Stimulated activated CD8-positive, alpha-beta memory T cell treated with anti-CD3 and anti-CD28 coated beads, Interleukin-15, amount 100 ng/mL, for 48 hours (primary cell): ENCODE results near the gene SCD.
"Not testable (repeated sequence)": the region's sequence is repeated elsewhere in the genome, so short reads cannot be mapped to it uniquely, and the experiment has no call there.

Source experiments
- DNase-seq, 2 donors: peaks; one replicate each; pipeline ENCODE4 v3.0.0-alpha.2; 2020; ENCODE audit warnings: low read depth in 2 of 2

The SCD gene

GRCh38 chr10:100346765-100347567 is at the start of gene SCD:
Gene SCD, plus strand, starts transcription at chr10:100347233. Its CDS starts 272 bp downstream, at chr10:100347505.
- peak; percentile 82 to 84 for DNase-seq

DNA sequence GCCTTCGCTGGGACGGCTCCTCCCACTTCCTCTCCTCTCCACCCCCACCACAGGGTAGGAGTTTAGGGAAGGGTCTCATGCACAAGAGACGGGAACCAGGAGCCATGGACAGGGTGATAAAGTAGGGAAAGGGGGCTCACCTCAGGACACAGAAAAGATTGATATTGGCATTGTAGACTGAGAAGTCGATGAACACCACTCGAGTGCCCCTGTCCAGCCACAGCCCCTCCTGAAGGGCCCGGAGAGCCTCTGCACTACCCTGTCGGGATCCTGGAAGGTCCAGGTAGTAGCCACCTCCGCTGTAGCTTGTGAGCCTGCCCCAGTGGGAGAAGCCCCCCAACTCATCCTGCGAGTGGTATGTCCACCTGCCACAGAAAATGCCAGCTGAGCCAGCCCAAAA is 49.8 kb upstream of the SCD start:
- no peak for DNase-seq

GRCh38 chr10:100301123-100301522 is 45.9 kb upstream of the SCD start:
- not testable (repeated sequence) for DNase-seq

DNA sequence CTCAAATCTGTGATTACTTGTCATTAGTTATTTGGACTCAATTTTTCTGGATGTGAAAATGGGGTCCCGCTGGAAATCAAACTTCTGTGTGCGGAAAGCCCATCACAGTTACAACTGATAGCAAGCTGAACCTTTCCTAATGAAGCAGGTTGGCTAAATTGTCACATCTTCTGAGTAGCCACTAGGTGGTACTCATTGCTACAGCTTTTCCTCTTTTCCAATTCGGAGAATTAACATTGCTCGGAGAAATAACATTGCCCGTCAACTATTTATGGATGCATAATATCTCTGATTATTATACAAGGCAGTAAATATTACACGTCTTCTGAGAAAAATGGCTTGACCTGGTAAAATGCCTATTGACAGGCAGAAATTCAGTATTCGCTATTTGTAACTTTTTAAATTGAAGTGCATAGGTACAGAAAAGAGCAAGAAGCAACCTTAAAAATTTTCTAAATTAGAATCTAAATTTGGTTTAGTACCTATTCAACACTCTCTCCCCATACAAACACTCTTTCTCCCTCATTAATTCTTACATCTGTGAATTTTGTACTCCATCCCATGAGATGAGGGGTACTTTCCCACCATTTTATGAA is 43.2 kb upstream of the SCD start:
- DNase-seq = no peak

DNA sequence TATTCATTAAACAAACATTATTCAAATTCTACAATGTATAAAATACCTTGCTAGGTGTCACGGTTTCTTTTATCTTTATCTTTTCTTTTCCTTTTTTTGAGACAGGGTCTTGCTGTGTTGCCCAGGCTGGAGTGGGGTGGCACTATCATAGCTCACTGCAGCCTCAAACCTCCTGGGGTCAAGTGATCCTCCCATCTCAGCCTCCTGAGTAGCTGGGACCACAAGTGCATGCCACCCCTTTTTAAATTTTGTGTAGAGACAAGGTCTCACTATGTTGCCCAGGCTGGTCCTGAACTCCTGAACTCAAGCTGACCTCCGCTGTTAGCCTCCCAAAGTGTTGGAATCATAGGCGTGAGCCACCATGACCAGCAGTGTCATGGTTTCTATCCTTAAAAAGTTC is 42.6 kb upstream of the SCD start:
- no peak for DNase-seq

GRCh38 chr10:100306861-100307260 is 40.2 kb upstream of the SCD start:
- no peak for DNase-seq

- no peak for DNase-seq
Measured at GRCh38 chr10:100307684-100308083, 39.3 kb upstream of the SCD start.

DNA sequence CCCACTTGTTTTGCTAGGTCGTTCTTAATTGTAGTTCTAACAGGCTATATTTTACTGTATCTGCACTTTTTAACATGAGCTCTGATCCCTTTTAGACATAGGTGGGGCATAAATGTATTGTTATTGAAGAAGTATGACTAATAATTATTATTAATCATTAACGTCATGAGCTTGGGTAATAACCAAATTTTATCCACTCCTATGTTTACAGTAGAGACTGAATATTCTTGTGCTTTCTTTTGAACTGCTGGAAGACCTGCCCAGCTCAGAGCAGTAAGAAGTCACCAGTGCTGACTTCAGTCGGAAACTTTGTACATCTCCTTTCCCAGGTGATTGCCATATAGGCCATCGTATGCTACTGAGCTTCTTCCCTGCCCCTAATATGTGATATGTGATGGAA is 35.7 kb upstream of the SCD start:
- no peak for DNase-seq

GRCh38 chr10:100315615-100316014 is 31.4 kb upstream of the SCD start:
- no peak for DNase-seq

- DNase-seq = no peak
Measured at GRCh38 chr10:100318207-100318606, 28.8 kb upstream of the SCD start.

DNA sequence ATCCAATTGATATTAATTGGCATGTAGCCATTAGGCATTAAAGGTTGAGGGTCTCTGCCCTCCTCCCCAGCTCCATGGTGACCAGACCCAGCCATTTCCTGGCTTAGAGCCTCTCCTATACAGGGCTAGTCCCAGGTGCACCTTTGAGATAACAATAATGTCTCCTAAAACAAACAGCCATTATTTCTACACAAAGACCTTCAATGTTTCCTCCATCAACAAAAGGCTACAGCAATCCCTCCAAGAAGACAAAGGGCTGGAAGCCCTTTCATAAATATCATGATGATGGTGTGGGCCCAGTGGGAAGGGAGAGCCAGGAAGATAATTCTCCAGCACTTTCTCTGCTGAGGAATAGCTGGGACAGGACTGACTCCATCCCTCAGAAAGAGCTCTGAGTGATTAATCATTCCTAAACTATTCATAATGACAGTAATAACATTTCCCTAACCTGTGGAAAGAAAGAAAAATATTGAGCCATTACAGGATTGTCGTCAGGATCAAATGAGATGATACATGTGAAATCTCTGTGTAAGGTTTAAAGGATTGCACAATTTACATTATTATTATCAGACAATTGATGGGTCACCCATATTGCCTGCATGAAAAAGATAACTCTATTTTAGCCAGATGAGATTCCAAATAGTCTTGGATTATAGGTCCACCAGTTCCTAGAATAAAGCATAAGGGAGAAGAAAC is 27.2 kb upstream of the SCD start:
- DNase-seq = no peak

GRCh38 chr10:100325158-100325557 is 21.9 kb upstream of the SCD start:
- DNase-seq = no peak

- DNase-seq = no peak
Measured at GRCh38 chr10:100327007-100327717, 19.9 kb upstream of the SCD start.

GRCh38 chr10:100327718-100328009 is 19.4 kb upstream of the SCD start:
- DNase-seq = no peak

DNA sequence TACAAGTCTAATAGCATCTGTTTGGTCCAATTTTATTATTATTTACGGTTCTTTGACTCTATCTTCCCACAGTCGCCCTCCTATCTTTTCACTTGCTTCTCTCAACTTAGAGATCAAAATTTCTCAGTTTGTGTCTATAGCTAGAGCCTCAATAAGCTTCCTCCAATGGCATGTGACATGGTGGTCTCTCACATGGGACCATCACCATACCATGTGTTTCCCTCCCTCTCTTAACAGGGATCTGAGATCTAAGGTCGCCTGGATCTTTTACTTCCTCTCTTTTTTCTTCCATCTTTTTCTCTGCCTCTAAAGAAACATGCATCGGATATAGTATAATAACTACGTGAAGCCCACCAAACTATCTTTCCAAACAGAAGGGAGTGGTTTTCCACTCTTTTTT is 18.8 kb upstream of the SCD start:
- no peak for DNase-seq

GRCh38 chr10:100330079-100330478 is 17.0 kb upstream of the SCD start, which contains the start of gene PKD2L1:
Gene PKD2L1, minus strand, starts transcription at chr10:100330228. Its CDS starts 125 bp downstream, at chr10:100330103.
- DNase-seq = no peak

DNA sequence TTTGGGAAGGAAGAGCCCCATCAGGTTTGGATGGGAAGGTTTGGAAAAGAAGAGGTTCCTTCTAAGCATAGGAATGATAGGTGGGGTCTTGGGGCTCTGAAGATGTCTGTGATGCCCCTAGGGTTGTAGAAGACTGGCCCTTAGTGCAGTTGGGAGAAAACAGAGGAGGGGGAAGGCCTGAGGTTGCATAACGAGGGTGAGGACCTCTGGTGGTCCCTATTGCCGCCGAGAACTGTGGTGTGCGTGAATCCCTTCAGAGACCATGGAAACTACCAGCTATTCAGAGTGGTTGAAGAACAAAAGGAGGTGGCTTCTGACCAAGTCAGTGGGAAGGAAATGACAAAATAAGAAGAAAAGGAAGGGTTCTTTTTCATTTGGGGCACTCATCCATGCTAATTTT is 13.9 kb upstream of the SCD start:
- DNase-seq = no peak

DNA sequence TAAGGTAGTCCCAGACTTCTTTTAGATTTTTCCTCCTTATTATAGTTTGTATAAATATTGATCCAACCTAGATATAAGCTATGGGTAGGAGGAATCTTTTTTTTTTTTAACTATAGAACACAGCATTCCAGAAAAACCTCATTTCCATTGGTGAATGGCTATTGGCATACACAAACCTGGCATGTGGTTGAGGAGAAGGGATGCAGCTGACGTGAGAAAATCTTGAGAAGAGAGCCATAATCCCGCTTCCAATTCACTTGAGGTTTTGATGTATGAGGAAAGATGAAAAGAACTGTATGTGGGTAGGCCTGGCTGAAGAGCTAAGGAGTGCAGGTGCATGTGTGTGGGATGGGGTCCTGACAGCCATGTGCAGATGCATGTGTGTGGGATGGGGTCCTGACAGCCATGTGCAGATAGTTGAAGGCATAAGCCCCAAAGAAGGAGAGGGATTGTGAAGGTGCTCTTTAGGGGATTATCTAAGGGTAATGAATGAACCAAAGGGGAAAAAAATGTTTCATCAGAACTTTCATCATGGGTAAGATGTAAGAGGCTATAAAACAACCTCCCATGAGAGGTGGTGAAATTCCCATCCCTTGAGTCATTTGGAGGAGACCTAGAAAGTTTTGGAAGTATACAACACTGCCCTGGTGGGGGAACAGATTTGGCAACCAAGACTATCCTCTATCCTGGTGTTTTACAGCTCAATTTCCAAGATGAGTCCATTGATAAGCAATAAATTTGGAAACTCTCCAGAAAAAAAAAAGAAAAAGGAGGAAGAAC is 13.2 kb upstream of the SCD start:
- no peak for DNase-seq

- DNase-seq = no peak
Measured at GRCh38 chr10:100334762-100335161, 12.3 kb upstream of the SCD start.

- DNase-seq = peak; percentile 55 to 61
Measured at GRCh38 chr10:100338434-100339036, 8.5 kb upstream of the SCD start.

GRCh38 chr10:100339236-100339635 is 7.8 kb upstream of the SCD start:
- no peak for DNase-seq
